GM20431 (cell line): ENCODE measurements around the gene NKTR.

Source experiments
- in situ Hi-C: fragments of 300-500 bp; cut with MseI, MboI; formaldehyde crosslinking; loops from one replicate; pipeline ENCODE4 v1.15.0; 2020; ENCODE audit warnings: low sequenced_read_pairs; ENCODE audit not compliant: unreplicated experiment

NKTR gene

GRCh38 chr3:42690766-42691680 lies 90.5 kb downstream of the NKTR start:
- in situ Hi-C loops: no loop called here

GRCh38 chr3:42691816-42692666 lies 91.6 kb downstream of the NKTR start:
- in situ Hi-C loops: no loop called here

- in situ Hi-C loops: no loop called here
Measured at GRCh38 chr3:42692667-42693529, 92.4 kb downstream of the NKTR start.

GRCh38 chr3:42693530-42693930 lies 93.0 kb downstream of the NKTR start:
- in situ Hi-C loops: no loop called here

- in situ Hi-C loops: no loop called here
Measured at GRCh38 chr3:42694366-42694765, 93.9 kb downstream of the NKTR start.

GRCh38 chr3:42696356-42697288 lies 96.1 kb downstream of the NKTR start:
- in situ Hi-C loops: no loop called here

- in situ Hi-C loops: no loop called here
Measured at GRCh38 chr3:42697289-42698051, 97.0 kb downstream of the NKTR start.
